Measurements from ENCODE around the gene CSK.
A peak's percentile ranks its signal among the peaks of the same experiment; 100 is the strongest.

The CSK gene

GRCh38 chr15:74799255-74799855 lies 17.5 kb downstream of the CSK start:
- TF ChIP-seq EZH2 (IDR thresholded peaks at IDR 0.05) = no peak
- no peak for TF ChIP-seq FOXP2 (optimal IDR thresholded peaks at IDR 0.05; ENCODE audit: control extremely low read depth, extremely low read length, insufficient read depth)
- TF ChIP-seq POLR2AphosphoS5 (IDR thresholded peaks at IDR 0.05; ENCODE audit: borderline replicate concordance, low read depth, low read length) = no peak
- Histone ChIP-seq H3K27ac (no peak overlapping the region), H3K4me3 (no peak overlapping the region), H3K9me3 (ENCODE audit: low read depth, low read length) (no peaks in the 10 kb centered on the region), H3K36me3 (ENCODE audit: insufficient read depth, low read length) (peaks cover 32% of the 10 kb centered on the region; the same call in 1 of the 2 replicates), H3K9ac (ENCODE audit: insufficient read length) (no peak overlapping the region)
- DNase-seq (ENCODE audit: low read depth, low spot score) = no peak

- no peak overlapping the region for H3K4me3 ChIP-seq
- DNase-seq (ENCODE audit: low read depth, low spot score) = no peak
- H3K9me3 ChIP-seq (ENCODE audit: low read depth, low read length) = no peaks in the 10 kb centered on the region
- no peak overlapping the region for H3K9ac ChIP-seq (ENCODE audit: insufficient read length)
- no peak overlapping the region for H3K27ac ChIP-seq
- no peak for TF ChIP-seq POLR2AphosphoS5 (IDR thresholded peaks at IDR 0.05; ENCODE audit: borderline replicate concordance, low read depth, low read length)
- peaks cover 32% of the 10 kb centered on the region; the same call in 1 of the 2 replicates for H3K36me3 ChIP-seq (ENCODE audit: insufficient read depth, low read length)
Observed at GRCh38 chr15:74799856-74800558, 18.1 kb downstream of the CSK start.

- Histone ChIP-seq H3K9ac (ENCODE audit: insufficient read length) (no peak overlapping the region), H3K36me3 (ENCODE audit: insufficient read depth, low read length) (peaks cover 32% of the 10 kb centered on the region; the same call in 1 of the 2 replicates), H3K9me3 (ENCODE audit: low read depth, low read length) (no peaks in the 10 kb centered on the region), H3K27ac (no peak overlapping the region), H3K4me3 (no peak overlapping the region)
- DNase-seq (ENCODE audit: low read depth, low spot score) = no peak
- TF ChIP-seq EZH2 (IDR thresholded peaks at IDR 0.05) = no peak
- no peak for TF ChIP-seq POLR2AphosphoS5 (IDR thresholded peaks at IDR 0.05; ENCODE audit: borderline replicate concordance, low read depth, low read length)
- TF ChIP-seq FOXP2 (optimal IDR thresholded peaks at IDR 0.05; ENCODE audit: control extremely low read depth, extremely low read length, insufficient read depth) = no peak
Observed at GRCh38 chr15:74800559-74801094, 18.7 kb downstream of the CSK start.

- no peak overlapping the region for H3K9ac ChIP-seq (ENCODE audit: insufficient read length)
- peaks cover 32% of the 10 kb centered on the region; the same call in 1 of the 2 replicates for H3K36me3 ChIP-seq (ENCODE audit: insufficient read depth, low read length)
- no peak for DNase-seq (ENCODE audit: low read depth, low spot score)
- no peak overlapping the region for H3K27ac ChIP-seq
- no peak overlapping the region for H3K4me3 ChIP-seq
- TF ChIP-seq POLR2AphosphoS5 (IDR thresholded peaks at IDR 0.05; ENCODE audit: borderline replicate concordance, low read depth, low read length) (0 out of 2 replicates have a peak, but pooled peaks have one; percentile 3), FOXP2 (optimal IDR thresholded peaks at IDR 0.05; ENCODE audit: control extremely low read depth, extremely low read length, insufficient read depth) (no peak)
- no peaks in the 10 kb centered on the region for H3K9me3 ChIP-seq (ENCODE audit: low read depth, low read length)
Observed at GRCh38 chr15:74801311-74801997, 19.6 kb downstream of the CSK start.

GRCh38 chr15:74802290-74802689 lies 20.4 kb downstream of the CSK start:
- DNase-seq (ENCODE audit: low read depth, low spot score) = no peak
- Histone ChIP-seq H3K36me3 (ENCODE audit: insufficient read depth, low read length) (peaks cover 32% of the 10 kb centered on the region; the same call in 1 of the 2 replicates), H3K4me3 (no peak overlapping the region), H3K27ac (no peak overlapping the region), H3K9ac (ENCODE audit: insufficient read length) (no peak overlapping the region), H3K9me3 (ENCODE audit: low read depth, low read length) (no peaks in the 10 kb centered on the region)
- no peak for TF ChIP-seq FOXP2 (optimal IDR thresholded peaks at IDR 0.05; ENCODE audit: control extremely low read depth, extremely low read length, insufficient read depth)
- no peak for TF ChIP-seq POLR2AphosphoS5 (IDR thresholded peaks at IDR 0.05; ENCODE audit: borderline replicate concordance, low read depth, low read length)
- no peak for TF ChIP-seq EZH2 (IDR thresholded peaks at IDR 0.05)

GRCh38 chr15:74802862-74803447 lies 21.1 kb downstream of the CSK start:
- TF ChIP-seq POLR2AphosphoS5 (IDR thresholded peaks at IDR 0.05; ENCODE audit: borderline replicate concordance, low read depth, low read length) = no peak
- no peak for TF ChIP-seq FOXP2 (optimal IDR thresholded peaks at IDR 0.05; ENCODE audit: control extremely low read depth, extremely low read length, insufficient read depth)
- no peak for TF ChIP-seq EZH2 (IDR thresholded peaks at IDR 0.05)
- H3K27ac ChIP-seq = no peak overlapping the region
- no peak overlapping the region for H3K4me3 ChIP-seq
- no peak overlapping the region for H3K9ac ChIP-seq (ENCODE audit: insufficient read length)
- H3K9me3 ChIP-seq (ENCODE audit: low read depth, low read length) = no peaks in the 10 kb centered on the region
- peaks cover 32% of the 10 kb centered on the region; the same call in 1 of the 2 replicates for H3K36me3 ChIP-seq (ENCODE audit: insufficient read depth, low read length)
- no peak for DNase-seq (ENCODE audit: low read depth, low spot score)

GRCh38 chr15:74804935-74805334 lies 23.1 kb downstream of the CSK start:
- no peak overlapping the region for H3K27ac ChIP-seq
- DNase-seq (ENCODE audit: low read depth, low spot score) = no peak
- no peak overlapping the region for H3K9ac ChIP-seq (ENCODE audit: insufficient read length)
- H3K4me3 ChIP-seq = no peak overlapping the region
- H3K9me3 ChIP-seq (ENCODE audit: low read depth, low read length) = no peaks in the 10 kb centered on the region
- TF ChIP-seq FOXP2 (optimal IDR thresholded peaks at IDR 0.05; ENCODE audit: control extremely low read depth, extremely low read length, insufficient read depth) = no peak
- TF ChIP-seq POLR2AphosphoS5 (IDR thresholded peaks at IDR 0.05; ENCODE audit: borderline replicate concordance, low read depth, low read length) = no peak
- no peak for TF ChIP-seq EZH2 (IDR thresholded peaks at IDR 0.05)
- peaks cover 25% of the 10 kb centered on the region; the same call in 1 of the 2 replicates for H3K36me3 ChIP-seq (ENCODE audit: insufficient read depth, low read length)

GRCh38 chr15:74807282-74807681 lies 25.4 kb downstream of the CSK start:
- no peak overlapping the region for H3K27ac ChIP-seq
- TF ChIP-seq POLR2AphosphoS5 (IDR thresholded peaks at IDR 0.05; ENCODE audit: borderline replicate concordance, low read depth, low read length) (no peak), EZH2 (IDR thresholded peaks at IDR 0.05) (no peak), FOXP2 (optimal IDR thresholded peaks at IDR 0.05; ENCODE audit: control extremely low read depth, extremely low read length, insufficient read depth) (no peak)

More at GRCh38 chr15:74807282-74807681, 25.4 kb downstream of the CSK start:
- Histone ChIP-seq H3K4me3 (no peak overlapping the region), H3K36me3 (ENCODE audit: insufficient read depth, low read length) (peaks cover 5% of the 10 kb centered on the region; the same call in 1 of the 2 replicates), H3K9me3 (ENCODE audit: low read depth, low read length) (no peaks in the 10 kb centered on the region), H3K9ac (ENCODE audit: insufficient read length) (no peak overlapping the region)
- no peak for DNase-seq (ENCODE audit: low read depth, low spot score)
